NCI-H2227 (cell line): ENCODE results near the gene COL6A3.
"Not testable (repeated sequence)": the region's sequence is repeated elsewhere in the genome, so short reads cannot be mapped to it uniquely, and the experiment has no call there.

Source experiments
- DNase-seq: peaks from one replicate; lab custom pipeline; 2025; ENCODE audit not compliant: unreplicated experiment; lab: John Stamatoyannopoulos, UW

Gene COL6A3

DNA sequence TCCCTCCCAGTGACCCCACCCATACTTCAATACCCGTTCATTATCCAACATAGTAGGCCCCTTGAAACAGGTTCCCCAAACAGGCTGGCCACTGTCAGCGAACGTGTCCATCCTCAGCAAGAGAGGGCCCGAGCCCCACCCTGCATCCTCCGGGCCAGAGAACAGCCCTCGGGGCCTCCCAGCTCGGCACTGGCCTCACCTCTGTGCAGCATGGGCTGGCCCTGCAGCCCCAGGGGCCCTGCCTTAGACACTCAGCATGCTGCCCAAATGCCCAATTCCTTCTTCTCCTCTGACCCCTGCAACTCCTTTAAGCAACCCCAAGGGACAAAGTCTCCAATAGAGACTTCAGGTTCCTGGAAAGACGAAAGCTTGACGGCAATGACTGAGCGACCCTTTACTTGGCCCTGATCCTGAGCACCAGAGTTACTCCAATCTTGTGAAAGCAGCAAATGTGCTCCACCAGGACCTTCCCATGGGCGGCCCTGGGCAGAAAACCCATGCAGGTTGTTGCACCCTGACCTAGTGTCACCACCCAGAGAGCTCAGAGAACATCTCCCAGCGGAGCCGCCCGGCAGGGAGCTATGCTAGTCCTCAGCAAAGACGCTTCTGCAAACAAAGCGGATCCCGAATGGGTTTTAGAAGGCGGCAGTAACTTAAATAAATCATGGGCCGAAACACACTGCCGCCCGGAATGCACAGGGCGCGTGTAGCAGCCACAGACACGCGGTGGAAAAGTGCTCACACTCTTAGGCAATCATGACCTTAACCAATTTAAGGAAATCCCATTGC lies 782 bp downstream of the COL6A3 start:
- no peak for DNase-seq

DNA sequence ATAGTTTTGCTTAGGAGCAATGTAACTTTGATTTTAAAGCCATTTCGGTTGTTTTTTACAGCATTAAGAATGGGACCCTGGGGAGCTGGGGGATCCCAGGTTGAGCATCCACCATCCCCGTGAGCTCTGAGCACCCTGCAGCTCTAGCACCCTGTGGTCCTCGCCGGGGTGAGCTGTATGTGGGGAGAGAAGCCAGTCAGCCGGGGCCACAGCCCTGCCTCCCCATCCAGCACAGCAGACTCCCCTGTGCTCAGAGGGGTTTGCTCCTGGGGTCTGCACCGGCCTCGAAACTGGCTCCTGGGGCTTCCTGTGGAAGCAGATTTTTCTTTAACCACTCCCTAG lies 1.3 kb downstream of the COL6A3 start:
- DNase-seq: no peak

DNA sequence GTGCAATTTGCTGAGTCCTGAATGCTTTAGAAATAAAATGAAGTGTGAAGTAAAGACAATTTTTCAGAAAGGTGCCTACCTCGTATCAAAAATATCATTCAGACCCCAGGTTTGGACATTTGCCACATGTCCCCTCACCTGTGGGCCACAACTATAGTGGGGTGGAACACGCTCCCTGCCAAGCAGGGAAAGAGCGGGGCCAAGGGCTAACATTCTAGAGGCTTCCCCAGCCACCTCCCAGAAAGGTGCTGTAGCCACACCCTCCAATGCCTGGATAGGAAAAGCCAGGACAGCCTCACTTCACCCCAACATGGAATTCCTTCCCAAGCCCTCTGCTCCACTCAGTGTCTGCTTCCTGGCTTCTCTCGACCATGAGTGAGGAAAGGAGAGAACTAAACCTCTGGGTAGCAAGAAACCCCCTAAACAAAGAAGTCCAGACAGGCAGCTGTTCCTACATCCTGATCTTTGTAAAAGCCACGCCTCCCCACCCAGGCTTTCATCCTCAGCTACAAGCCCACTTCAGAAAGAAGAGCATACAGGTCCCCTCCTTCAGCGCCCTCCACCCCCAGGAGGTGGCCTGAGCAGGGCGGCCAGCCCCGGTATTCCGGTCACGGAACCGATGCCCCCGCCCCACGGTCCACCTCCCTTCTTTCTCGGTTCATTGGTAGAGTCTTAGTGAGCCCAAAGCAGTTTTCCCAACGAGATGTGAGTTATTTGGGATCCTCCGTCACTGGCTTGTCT lies 2.1 kb downstream of the COL6A3 start:
- no peak for DNase-seq

DNA sequence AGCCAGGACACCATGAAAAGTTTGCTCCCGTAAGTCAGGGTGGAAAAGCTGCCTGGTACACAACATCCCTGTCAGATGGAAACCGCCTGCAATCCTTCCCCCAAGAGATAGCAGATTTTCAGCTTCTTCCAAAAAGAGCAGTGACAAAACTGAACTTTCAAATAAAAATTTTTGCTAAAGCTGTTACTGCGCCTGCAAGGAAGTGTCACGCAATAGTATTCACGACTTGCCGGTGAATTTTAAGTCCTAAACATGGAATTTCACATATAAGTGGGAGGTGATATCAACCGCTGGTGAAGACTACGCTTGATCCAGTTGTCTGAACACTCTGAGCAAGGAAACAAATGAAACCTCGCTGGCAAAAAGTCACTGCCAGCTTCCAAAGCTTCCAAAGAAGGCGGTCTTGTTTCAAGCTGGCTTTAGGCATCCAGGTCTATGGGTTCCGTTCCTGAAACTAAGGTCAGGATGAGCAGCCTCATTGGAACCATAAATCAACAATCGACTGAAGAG lies 2.8 kb downstream of the COL6A3 start:
- no peak for DNase-seq

DNA sequence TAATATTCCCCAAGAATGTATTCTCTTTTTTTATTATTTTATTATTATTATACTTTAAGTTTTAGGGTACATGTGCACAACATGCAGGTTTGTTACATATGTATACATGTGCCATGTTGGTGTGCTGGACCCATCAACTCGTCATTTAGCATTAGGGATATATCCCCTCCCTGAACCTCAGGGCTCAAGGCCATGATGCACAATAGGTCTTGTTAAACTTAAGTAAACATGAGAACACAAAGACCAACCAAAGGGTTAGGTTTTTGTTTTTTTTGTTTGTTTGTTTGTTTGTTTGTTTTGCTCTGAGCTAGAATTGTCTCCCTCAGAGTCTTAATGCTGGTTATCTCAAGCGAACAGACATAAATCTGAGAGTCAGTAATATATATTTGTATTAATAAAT lies 4.7 kb downstream of the COL6A3 start:
- DNase-seq: not testable (repeated sequence)

DNA sequence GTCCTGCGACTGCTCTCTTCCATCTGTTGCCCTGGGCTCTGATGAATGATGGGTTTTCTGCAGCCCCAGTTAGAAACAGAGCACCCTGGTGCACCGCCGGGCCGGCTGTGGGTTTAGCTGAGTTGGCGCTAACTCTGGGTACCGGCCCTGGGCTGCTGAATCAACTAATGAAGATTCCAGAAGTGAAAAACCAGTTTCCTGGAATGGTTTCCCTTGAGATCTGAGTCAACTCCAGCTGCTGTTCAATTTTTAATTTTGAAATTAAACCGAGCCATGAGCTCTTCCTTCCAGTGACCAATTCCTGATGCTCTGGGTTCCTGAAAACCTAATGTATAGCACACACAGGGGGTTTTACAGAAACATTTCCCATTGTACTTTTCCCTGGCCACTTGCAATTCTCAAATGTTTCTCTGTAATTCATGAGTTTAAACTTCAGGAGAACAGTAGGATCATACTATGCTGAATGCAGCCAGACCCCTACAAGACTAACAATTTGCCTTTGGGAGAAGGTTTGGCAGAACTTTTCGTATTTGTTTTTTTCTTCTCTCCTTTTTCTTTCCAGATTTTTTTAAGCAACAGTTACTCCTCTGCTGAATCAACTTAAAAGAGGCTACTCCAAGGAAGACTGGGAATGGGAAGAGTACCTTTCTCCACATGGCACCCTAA lies 5.5 kb downstream of the COL6A3 start:
- DNase-seq: no peak

DNA sequence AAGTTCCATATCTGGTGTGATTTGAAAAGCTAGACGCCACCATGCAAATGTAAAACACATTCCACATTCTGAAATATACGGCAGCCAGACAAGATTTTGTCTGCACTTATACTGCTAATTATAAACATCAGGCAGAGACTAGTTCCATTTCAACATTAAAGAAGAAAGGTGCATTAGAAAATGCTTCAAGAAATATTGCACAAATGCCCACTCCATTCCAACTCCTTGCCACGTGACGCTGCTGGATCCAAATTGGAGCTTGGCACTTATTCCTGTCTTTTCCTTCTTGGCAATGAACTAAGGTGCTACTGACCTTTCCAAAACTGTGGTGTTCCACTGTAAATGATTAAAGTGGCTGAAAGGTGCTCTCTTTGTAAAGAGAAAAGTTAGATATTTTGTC lies 6.3 kb downstream of the COL6A3 start:
- no peak for DNase-seq

DNA sequence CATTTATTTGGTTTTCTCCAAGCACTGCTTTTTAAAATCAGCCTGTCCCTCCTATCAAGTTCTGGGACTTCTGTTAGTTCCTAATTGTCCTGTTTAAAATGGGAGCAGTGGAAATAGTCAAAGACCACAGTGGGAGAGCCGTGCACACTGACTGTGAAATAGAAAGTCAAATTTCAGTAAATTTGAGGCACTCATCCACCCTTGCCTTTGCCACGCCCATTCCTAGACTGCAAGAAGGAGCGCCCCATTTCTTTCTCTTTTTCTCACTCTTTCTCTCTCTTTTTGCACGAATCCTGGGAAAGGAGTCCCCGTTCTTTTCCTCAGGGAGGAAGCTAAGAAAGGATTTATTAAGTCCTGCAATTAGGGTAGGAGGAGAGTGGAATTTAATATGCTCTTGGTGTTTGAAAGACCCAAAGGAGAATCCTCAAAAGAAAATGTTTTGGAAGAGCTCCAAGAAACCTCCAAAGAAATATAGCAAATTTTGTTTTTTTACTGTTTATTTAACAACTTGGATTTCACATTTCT lies 7.5 kb downstream of the COL6A3 start:
- no peak for DNase-seq

DNA sequence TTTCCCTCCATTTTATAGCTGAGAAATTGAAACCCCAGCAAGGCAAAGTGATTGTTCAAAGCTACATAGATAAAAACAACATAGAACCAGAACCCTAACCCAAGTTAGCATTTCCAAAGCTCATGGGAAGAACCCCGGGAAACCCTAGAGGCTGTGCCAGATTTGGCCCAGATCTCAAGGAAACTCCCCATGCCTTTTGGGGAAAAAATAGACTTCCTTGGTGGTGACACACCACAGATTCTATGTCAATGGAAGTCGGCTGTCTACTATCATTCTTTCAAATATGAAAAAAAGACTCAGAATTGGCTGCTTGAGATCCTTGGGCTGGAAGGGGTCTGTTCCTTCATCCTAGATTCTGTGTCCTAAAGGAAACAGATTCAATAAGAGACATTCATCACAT lies 8.4 kb downstream of the COL6A3 start:
- no peak for DNase-seq

DNA sequence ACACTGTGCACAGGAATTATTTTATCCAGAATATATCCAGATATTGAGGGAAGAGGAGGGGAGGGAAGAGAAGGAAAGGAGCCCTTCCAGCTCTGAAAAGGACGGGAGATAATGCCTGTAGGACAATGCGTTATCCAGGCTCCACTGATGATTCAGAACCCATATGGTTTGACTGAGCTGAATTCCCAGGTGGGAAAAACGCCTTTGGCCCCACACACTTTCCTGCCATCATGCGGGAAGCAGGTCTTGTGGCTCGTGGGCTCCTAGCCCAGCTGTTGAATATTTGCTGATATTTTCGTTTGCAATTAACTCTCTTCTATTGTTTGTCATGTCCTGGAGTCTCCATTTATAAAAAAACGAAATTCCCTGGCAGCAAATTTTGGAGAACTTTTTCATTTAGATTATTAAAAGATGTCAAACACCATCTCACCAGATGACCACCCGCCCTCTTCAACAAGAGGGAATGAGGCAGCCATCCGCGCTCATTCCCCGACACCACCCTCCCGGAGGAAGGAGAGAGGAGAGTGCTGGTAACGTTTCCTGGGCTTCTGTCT lies 8.9 kb downstream of the COL6A3 start:
- DNase-seq: no peak

DNA sequence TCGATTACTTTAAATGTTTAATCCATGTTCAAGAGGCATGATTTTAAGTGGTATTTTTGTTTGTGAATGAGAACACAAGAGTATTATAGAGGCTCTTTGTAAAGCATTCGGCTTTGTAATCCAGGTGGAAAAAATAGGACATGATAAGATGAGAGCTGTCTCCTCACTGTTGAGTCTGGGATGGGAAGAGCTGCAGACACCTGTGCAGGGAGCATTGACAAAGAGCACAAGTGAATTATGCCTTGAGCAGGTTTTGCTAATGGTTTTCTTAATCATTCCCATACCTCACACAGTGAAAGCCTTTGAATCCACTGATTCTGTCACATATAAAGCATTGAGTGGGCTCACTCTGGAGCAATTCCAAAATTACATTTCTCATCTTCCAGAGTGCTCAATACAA lies 9.6 kb downstream of the COL6A3 start:
- DNase-seq: no peak

DNA sequence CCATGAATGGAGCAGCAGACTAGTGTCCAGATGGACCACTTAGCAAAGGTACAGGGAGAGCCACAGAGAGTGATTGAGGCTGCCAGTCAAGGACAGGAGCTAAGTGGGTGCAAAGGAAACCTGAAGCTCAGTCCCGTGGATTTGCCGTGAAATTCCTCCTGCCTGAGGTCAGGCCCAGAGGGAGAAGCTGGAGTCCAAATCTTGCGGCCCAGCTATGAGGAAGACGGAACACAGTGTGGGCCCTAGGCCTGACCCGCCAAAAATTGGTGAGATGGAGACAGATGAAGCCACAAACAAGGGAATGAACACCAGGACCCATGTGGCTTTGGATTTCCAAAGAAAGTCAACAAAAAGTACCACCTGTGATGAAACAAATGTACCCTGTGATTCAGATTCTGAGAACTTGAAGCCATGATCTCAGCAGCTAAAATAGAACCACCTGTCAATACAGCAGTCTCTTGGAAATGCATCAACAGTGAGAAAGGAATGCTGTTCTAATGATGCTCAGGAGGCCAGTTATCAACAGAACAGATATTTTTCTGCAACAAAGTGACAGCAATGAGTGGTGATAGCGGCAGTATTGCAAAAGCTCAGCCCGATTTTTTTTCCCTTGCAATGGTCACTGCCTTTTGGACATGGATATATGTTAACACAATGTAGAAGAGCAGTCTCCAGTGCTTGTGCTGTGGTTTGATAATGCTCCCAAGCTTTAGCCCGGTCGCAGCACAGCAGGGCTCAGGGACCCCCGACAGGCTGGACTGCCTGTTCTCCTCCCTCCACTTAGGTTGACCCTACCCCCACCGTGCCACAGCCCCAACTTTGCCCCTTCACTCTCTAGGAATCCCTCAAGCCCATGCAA lies 10.7 kb downstream of the COL6A3 start:
- DNase-seq: no peak

DNA sequence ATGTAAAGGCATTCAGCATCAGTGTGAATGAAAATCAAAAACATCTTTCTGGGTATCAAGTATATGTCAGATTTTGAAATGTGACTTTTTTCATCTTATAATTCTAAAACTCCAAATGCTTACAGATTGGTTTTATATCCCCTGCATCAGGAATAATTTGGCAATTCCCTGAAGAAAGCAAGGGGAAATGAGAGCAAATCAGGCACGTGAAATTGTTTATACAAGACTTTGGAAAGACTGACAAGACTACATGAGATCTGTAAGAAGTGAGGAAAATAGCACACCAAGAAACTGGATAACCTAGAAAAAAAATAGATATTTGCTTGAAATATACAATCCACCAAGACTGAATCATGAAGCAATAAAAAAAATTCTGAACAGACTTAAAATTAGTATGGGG lies 13.8 kb downstream of the COL6A3 start:
- DNase-seq: no peak

DNA sequence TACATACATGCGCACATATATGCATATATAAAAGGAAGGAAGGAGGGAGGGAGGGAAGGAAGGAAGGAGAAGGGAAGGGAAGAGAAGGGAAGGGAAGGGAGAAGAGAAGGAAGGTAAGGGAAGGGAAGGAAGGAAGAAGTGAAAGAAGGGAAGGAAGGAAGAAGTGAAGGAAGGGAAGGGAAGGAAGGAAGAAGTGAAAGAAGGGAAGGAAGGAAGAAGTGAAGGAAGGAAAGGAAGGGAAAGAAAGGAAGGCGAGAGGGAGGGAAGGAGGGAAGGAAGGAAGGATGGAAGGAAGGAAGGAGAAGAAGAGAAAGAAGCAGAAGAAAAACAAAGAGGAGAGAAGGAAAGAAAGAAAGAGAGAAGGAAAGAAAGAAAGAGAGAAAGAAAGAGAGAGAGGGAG lies 16.9 kb downstream of the COL6A3 start:
- DNase-seq: no peak

DNA sequence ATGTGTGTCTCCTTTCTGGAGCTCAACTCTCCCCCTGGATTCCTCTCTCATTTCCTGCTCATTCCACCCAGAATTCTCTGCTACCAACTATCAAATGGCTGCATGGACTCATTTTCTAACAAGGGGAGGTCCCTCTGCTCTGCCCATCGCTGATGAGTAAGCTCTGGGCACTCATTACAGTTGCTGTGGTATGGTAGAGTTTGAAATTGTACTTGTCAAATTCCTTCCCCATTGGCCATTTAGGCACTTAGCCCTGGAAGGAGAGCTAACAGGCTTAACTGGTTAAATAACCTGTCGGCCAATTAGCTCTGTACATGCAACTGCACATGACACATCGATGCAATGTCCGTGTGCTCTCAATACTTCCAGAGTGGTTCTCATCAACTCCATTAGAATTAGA lies 20.4 kb downstream of the COL6A3 start:
- DNase-seq: no peak

DNA sequence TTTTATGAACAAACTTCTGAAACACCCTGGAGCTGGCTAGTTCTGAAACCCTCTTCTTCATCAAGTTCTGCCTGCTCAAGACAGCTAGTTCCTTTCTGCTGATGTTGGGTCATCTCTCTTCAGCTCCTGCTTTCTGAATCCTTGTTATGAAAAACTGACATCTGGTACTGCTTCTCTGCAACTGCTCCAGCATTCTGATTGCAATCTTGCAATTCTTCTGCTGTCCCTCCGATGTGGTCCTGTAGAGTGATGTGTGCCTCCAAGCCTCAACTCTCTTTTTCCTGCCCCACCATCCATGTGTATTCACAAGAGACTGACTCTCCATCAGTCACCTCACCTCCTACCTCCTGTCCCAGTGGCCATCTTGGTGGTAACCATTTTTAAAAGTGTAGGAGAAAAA lies 21.8 kb downstream of the COL6A3 start:
- no peak for DNase-seq

DNA sequence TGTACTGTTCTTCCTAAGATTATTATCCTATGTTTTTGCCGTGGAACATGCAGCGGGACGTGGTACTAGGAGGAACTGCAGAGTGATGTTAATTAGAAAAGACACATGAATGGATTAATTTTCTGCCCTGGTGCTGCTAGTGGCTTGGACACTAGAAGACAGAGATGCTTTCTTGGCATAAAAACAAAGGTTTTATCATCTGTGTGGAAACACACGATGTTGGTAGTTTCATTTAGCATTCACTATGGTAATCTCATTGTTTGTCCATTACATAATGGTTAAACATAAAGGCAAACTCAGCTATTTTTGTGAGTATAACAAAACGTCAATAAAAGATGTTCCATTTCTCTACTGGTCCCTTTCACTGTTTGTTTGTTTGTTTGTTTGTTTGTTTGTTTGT lies 22.8 kb downstream of the COL6A3 start:
- no peak for DNase-seq

DNA sequence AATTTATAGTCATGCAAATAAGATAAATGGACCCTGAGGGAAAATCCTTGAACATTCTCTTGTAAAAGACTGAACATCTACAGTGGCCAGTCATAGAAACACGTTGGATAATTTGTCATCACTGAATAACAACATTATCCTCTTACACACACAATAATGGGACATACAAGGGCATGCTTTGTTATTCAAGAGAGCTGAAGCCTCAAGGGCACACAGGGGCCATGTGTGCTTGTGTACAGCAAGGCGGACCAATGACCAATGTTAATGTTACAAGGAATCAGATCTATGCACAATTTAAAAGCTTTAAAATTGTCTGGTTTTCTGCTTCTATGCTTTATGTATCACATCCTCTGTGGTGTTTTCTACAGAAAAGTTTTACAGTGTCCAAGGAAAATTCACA lies 23.7 kb downstream of the COL6A3 start:
- DNase-seq: no peak

DNA sequence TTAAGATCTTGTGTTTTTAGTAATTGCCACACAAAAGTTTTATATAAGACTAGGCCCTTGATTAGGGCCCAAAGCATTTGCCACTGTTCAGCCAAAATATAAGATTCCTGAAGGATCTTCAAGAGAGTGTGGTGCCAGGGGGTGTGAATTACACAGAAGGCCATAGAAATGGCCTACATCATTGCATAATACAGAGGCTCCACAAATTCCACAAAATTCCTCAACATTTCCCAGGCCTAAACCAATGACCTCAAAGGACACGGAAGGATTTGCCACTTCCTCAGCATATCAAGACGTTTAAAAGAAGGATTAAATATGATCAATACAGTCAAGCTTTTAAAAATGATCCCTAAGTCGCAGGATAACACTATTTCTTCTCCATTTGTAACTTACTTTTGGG lies 24.1 kb downstream of the COL6A3 start:
- DNase-seq: no peak

DNA sequence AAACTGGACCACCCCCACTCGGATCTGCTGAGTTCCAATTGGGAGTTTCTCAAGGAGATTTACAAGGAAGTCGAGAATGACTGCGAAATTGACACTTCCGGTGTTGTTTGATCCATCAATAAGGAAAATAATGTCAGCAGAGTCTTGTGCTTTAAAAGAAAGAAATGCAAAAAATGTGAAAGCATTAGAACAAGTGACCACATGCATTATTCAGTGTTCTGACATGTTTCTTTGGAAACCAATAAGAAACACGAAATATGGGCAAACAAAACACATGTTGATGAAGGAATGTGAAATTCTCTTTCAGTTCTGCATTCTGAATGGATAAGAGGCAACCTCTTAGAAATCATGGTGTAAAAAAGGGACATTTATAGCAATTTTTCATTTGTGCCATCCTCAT lies 25.9 kb downstream of the COL6A3 start:
- DNase-seq: no peak

DNA sequence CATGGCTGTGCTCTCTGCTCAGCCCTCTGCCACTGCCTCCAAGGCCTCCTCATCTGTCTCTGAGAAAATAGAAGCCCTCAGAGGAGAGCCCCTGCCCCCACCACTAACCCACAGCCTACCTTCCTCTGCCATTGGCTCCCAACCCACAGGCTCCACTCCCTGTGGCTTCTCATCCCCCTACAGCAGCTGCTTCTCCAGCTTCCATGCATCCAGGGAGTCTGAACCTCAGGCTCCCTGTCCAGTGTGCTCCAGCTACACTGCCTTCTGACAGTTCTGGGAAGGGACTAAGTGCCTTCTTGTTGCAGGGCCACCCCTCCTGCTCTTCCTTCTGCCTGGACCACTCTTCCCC lies 29.3 kb downstream of the COL6A3 start:
- no peak for DNase-seq
